ENCODE results near the gene SLC22A14. TPM values are rescaled to one million over a fixed set of nuclear protein-coding genes. Genes with fewer than 3 reads are reported as not detected.

The SLC22A14 gene, protein sequence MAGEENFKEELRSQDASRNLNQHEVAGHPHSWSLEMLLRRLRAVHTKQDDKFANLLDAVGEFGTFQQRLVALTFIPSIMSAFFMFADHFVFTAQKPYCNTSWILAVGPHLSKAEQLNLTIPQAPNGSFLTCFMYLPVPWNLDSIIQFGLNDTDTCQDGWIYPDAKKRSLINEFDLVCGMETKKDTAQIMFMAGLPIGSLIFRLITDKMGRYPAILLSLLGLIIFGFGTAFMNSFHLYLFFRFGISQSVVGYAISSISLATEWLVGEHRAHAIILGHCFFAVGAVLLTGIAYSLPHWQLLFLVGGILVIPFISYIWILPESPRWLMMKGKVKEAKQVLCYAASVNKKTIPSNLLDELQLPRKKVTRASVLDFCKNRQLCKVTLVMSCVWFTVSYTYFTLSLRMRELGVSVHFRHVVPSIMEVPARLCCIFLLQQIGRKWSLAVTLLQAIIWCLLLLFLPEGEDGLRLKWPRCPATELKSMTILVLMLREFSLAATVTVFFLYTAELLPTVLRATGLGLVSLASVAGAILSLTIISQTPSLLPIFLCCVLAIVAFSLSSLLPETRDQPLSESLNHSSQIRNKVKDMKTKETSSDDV
- total RNA-seq (0.19 TPM), polyA plus RNA-seq (ENCODE audit: insufficient read depth, low read depth, low replicate concordance) (0.75 TPM)
- long read RNA-seq, donor 1: 0 reads
- long read RNA-seq, donor 2: 0 reads
- long read RNA-seq, donor 3: 0 reads
- long read RNA-seq, donor 4: 0 reads
- long read RNA-seq, donor 5: 0 reads
- long read RNA-seq, donor 6: 0 reads
- long read RNA-seq, donor 7: 0 reads
- long read RNA-seq, donor 8: 0 reads
- long read RNA-seq, donor 9: 0 reads
- long read RNA-seq, donor 10: 0 reads

GRCh38 chr3:38281895-38282686 lies at the start of gene SLC22A14:
TSS of gene SLC22A14 (plus strand) at chr3:38282294. CDS start at chr3:38306027, 23,733 bp downstream.
- DNase-seq (no peak), FAIRE-seq (no peak)
- Histone ChIP-seq H3K4me3 (ENCODE audit: low read length in 3 of 3) (no peak within 1 kb of the TSS), H3K27me3 (ENCODE audit: control insufficient read depth, insufficient read depth, low read length) (no peaks in the 10 kb centered on the region), H3K9ac (ENCODE audit: low read length in 3 of 3) (no peak within 1 kb of the TSS), H3K36me3 (ENCODE audit: control insufficient read depth in 2 of 3, insufficient read depth in 3 of 3, low read length in 3 of 3) (peaks cover 0 to 8% (median 3%) of the 10 kb centered on the region in 3 donors), H3K27ac (ENCODE audit: low read depth in 2 of 2, low read length in 2 of 2) (no peak within 1 kb of the TSS), H3K4me1 (ENCODE audit: control insufficient read depth in 2 of 3, insufficient read depth in 2 of 3, low read depth in 1 of 3, low read length in 3 of 3) (no peaks in the 10 kb centered on the region), H3K9me3 (ENCODE audit: control insufficient read depth in 2 of 3, insufficient read depth in 1 of 3, low read length in 3 of 3) (no peaks in the 10 kb centered on the region)
- TF ChIP-seq, protein P1, sequence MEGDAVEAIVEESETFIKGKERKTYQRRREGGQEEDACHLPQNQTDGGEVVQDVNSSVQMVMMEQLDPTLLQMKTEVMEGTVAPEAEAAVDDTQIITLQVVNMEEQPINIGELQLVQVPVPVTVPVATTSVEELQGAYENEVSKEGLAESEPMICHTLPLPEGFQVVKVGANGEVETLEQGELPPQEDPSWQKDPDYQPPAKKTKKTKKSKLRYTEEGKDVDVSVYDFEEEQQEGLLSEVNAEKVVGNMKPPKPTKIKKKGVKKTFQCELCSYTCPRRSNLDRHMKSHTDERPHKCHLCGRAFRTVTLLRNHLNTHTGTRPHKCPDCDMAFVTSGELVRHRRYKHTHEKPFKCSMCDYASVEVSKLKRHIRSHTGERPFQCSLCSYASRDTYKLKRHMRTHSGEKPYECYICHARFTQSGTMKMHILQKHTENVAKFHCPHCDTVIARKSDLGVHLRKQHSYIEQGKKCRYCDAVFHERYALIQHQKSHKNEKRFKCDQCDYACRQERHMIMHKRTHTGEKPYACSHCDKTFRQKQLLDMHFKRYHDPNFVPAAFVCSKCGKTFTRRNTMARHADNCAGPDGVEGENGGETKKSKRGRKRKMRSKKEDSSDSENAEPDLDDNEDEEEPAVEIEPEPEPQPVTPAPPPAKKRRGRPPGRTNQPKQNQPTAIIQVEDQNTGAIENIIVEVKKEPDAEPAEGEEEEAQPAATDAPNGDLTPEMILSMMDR (IDR thresholded peaks at IDR 0.05; ENCODE audit: borderline replicate concordance, extremely low read depth, insufficient read depth): no peak
- intact Hi-C loops (cut with DNase I): no loop called here

- no peak overlapping the region for H3K4me3 ChIP-seq (ENCODE audit: low read length in 3 of 3)
- no peak overlapping the region for H3K9ac ChIP-seq (ENCODE audit: low read length in 3 of 3)
- FAIRE-seq: no peak
- peaks cover 0 to 3% (median 0%) of the 10 kb centered on the region in 3 donors for H3K9me3 ChIP-seq (ENCODE audit: control insufficient read depth in 2 of 3, insufficient read depth in 1 of 3, low read length in 3 of 3)
- no peak overlapping the region for H3K27ac ChIP-seq (ENCODE audit: low read depth in 2 of 2, low read length in 2 of 2)
- H3K36me3 ChIP-seq (ENCODE audit: control insufficient read depth in 2 of 3, insufficient read depth in 3 of 3, low read length in 3 of 3): peaks cover 2 to 11% (median 9%) of the 10 kb centered on the region in 3 donors
- H3K27me3 ChIP-seq (ENCODE audit: control insufficient read depth, insufficient read depth, low read length): no peaks in the 10 kb centered on the region
- no peak for DNase-seq
- TF ChIP-seq, protein P1 (IDR thresholded peaks at IDR 0.05; ENCODE audit: borderline replicate concordance, extremely low read depth, insufficient read depth): no peak
- intact Hi-C loops (cut with DNase I): no loop called here
- H3K4me1 ChIP-seq (ENCODE audit: control insufficient read depth in 2 of 3, insufficient read depth in 2 of 3, low read depth in 1 of 3, low read length in 3 of 3): no peaks in the 10 kb centered on the region
These were observed 49.4 kb upstream of the SLC22A14 start for GRCh38 chr3:38232701-38233100.

DNA sequence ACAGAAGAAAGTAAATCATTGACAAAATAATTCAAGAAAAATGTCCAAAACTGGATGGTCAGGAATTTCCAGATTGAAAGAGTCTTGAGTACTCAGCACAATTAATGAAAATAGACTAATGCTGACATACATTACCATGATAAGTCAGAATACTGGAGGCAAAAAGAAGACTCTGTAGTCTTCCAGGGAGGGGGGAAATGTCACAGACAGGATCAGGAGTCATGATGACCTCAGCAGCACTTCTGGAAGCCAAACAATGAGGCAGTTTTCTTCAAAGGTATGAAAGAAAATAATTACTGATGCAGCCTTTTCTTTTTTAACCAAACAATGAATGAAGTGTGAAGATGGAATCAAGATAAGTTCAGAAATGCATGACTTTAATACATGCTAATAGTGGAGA lies 46.6 kb upstream of the SLC22A14 start:
- DNase-seq (peak in 2 of 5 donors; percentile 7 to 14), FAIRE-seq (no peak)
- no peak overlapping the region for H3K9ac ChIP-seq (ENCODE audit: low read length in 3 of 3)
- H3K4me1 ChIP-seq (ENCODE audit: control insufficient read depth in 2 of 3, insufficient read depth in 2 of 3, low read depth in 1 of 3, low read length in 3 of 3): no peaks in the 10 kb centered on the region
- H3K27ac ChIP-seq (ENCODE audit: low read depth in 2 of 2, low read length in 2 of 2): no peak overlapping the region
- intact Hi-C loops (cut with DNase I): no loop called here
- peaks cover 2 to 14% (median 12%) of the 10 kb centered on the region in 3 donors for H3K36me3 ChIP-seq (ENCODE audit: control insufficient read depth in 2 of 3, insufficient read depth in 3 of 3, low read length in 3 of 3)
- peaks cover 0 to 9% (median 0%) of the 10 kb centered on the region in 3 donors for H3K9me3 ChIP-seq (ENCODE audit: control insufficient read depth in 2 of 3, insufficient read depth in 1 of 3, low read length in 3 of 3)
- TF ChIP-seq, protein P1 (IDR thresholded peaks at IDR 0.05; ENCODE audit: borderline replicate concordance, extremely low read depth, insufficient read depth): no peak
- H3K27me3 ChIP-seq (ENCODE audit: control insufficient read depth, insufficient read depth, low read length): no peaks in the 10 kb centered on the region
- H3K4me3 ChIP-seq (ENCODE audit: low read length in 3 of 3): no peak overlapping the region

Measured in kidney (tissue), 22 donors.